HG02610 (cell line): Measurements from ENCODE around the gene TIE1.

Experiments
- ATAC-seq: cut with Tn5 transposase; IDR thresholded peaks from one replicate; pipeline ENCODE4 v1.9.1; 2021; ENCODE audit warnings: mild to moderate bottlenecking, moderate library complexity; ENCODE audit not compliant: unreplicated experiment

Gene TIE1

DNA sequence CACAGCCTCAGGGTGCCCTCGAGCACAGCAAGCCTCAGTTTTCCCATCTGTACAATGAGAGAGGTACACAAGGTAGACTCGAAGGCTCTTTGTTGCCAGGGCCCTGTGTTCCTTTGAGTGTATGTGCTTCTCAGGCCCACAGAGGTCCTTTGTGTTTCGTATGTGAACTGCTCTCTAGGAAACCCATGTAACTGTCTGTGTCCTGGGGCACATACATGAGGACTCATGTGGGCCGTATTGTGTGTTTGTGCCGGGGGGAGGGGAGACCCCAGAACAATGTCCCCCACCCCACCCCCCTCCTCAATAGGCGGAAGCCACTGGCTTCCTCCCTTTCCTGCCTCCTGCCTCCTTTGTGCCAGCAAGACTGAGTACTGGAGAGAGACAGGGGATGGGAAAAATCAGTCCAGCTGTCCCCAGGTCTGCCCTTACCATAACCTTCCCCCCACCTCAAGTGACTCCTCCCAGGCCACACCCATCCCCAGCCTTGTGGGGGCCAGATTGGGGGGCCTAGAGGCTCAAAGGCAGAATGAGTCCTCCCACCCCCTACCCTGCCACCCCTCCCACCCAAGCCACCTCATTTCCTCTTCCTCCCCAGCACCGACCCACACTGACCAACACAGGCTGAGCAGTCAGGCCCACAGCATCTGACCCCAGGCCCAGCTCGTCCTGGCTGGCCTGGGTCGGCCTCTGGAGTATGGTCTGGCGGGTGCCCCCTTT, at the start of gene TIE1:
TIE1 (plus strand) TSS at position 605 of the 717 bp plus-strand sequence; CDS start at position 695, 90 bp downstream.
- ATAC-seq, result no peak

DNA sequence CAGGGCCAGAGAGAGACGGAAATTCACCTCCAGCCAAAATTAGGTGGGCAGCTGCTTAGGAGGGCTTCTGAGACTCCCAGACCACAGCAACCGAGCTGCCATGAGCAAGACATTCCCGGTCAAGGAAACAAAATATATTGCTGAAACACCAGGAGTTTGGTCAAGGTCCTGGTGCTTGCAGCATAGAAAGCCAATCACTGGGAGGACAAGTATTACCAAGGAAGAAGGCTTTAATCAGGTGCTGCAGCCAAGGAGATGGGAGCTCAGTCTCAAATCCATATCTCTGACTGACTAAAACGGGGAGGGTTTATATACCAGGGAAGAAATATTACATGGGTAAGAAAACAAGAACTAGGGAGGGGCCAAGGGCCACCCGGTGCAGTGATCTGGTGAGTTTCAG, 49.8 kb upstream of the TIE1 start:
- no peak for ATAC-seq

DNA sequence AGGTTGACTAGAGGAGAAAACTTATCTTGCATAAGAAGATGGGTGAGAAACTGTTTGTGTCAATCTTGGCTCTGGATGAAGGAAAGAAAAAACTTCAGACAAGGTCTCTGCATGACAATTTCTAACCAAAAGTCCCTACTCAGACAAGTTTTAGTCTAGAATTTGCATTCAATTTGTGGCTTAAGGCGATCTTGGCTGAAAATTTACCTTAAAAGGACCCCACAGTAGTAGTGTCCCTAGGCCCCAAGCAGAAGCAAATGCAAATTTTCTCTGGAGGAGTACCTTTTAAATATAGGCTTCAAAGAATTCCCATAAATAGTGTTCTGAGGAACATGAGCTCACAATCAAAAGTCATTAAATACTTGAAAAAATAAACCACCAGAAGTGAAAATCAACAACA, 48.6 kb upstream of the TIE1 start:
- ATAC-seq, result no peak

DNA sequence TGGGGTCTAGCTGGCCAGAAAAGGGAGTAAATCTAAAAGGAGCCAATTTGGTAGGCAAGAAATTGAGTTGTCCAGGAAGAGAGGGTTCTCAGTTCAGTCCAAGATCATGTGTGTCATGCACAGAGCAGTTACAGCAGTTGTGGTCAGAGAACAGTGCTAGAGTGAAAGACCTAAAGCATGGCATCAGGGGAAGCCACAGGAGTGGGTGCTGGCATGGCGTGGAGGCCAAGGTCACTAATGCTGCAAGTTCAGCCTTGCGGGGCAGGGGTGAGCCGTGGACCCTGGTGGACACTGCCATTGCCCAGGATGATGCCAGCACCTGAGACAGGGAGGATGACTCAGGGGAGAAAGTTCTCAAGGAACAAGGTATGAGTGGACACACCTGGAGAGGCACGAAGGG, 47.6 kb upstream of the TIE1 start:
- no peak for ATAC-seq

DNA sequence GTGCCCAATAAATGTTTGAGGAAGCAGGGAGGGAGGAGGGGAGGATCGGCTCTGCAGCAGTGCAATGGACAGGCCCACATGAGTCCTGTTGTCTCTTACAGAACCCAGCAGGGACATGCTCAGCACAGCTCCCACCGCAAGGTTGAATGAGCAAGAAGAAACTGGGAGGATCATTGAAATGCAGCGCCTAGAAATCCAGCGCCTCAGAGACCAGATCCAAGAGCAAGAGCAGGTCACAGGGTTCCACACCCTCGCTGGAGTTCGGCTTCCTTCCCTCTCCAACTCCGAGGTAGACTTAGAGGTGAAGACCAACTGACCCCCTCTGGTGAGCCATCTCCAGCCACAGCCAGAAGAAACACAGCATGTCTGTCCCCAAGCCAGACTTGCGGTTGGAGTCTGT, 46.9 kb upstream of the TIE1 start:
- ATAC-seq, result no peak

DNA sequence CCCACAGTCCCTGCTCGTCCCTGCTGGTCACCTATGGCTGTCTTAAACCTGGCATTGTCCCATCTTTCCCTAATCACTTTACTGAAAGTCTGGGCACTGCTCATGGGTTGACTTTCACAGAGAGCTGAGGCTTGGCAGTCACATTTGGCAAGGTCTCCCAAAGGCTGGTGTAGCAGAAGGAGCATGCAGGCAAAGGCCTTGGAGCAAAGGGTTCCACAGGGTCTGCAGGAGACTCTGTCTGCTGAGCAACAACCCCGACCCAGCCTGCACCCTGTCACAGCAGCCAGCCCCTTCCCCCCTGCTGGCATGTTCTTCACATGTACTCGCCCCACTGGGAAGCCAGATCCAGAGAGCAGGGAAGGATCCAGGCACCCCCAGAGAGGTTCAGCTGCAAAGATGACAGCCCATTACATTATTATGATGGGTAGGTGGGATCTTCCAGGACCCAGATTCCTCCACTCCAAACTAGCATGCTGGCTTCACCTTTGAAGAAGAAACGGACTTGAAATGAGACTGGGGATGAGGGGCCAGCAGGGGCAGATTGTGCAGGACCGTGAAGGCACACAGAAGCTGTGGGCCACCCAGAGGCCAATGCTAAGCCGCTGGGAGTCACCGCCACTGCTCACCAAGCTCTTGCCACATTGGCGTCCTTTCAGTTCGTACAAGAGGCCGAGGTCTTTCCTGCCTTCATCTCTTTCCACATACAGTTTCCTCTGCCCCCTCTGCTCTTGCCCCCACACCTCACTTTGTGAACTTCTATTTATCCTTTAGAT, 45.2 kb upstream of the TIE1 start:
- no peak for ATAC-seq

DNA sequence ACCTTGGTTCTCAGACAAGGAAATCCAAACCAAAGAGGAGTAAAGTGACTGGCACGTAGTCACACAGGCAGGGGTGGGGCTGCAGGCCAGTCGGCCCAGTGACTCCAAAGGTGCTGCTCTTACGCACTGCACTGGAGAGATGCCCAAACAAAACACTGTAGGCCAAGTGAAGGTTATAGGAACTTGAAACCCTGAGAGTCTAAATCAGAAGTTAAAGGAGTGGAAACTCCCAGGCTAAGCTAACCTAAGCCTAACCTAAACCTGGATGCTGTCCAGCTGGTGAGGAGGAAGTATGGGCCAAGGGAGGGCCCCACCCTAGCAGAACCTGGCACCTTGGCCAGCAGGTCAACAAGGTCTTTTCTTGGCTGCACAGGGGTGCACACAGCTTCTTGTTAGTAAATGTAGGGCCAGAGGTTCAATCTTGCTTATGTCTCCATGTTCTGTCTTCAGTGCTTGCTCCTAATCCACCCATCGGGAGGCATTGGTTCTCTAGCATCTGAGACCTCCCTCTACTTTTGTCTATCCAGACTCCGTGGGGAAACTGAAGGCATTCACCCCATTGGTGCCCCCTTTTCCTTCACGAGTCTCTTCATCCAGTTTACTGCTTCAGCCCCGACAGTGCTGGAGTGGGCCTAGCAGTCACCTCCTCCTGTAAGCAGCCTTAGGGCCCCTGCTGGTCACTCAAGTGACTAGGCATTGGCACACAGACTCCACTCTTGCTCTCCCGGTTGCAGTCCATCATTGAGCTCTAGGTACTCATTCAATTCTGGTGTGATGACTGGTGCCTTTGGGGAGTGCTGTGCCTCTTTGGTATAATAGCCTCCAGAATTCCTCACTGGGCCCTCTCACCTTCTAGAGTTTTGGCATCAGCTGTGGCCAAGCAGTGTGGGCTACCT, 43.9 kb upstream of the TIE1 start:
- no peak for ATAC-seq

DNA sequence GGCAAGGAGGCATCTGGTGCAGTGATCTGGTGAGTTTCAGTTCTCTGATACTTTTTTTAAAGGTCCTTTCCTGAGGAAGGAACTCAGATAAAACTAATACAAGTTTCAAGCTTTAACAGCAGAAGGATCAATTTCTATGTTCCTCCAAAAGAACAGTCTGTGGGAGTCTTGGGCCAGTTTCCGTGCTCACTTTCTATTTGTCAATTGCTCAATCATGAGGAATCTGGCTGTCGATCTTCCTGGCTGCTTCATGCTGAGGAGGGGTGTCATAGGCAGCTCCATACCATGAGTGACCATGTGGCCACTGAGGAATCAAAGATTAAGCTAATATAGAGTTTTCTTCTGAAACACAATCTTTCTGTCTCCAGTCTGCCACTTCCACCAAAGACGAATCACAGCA, 42.4 kb upstream of the TIE1 start:
- ATAC-seq, result no peak

DNA sequence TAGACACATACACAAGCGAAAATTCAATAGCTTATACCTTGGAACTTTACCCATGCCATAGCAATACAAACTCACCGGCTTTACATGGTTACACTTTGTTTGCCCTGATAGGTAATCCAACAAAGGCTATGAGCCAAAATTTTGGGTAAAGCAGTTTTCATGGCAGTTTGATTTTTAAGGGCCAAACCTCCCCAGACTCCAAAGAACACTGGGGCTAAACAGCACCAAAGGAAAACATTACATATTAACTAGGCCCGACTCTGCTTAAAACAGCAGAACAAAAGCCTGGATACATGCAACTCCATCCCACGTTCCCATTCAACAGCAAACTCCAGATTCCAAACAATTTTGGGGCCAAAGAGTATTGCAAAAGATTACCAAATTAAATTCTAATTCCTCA, 35.4 kb upstream of the TIE1 start:
- ATAC-seq, result no peak

DNA sequence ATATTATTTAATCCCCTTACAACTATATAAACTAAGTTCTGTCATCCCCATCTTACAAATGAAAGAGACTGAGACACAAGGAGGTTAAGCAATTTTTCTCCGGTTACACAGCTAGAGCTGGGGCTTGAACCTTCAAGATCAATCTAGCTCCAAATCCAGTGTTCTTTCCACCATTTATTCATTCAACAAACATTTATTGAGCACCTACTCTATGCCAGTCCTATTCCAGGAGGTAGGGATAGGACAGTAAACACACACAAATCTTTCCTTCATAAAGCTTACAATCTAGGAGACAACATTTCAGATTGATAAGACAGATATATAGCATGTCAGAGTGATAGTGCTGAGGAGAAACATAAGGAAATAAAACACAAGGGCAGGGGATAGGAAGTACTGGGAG, 33.9 kb upstream of the TIE1 start:
- ATAC-seq, result no peak

DNA sequence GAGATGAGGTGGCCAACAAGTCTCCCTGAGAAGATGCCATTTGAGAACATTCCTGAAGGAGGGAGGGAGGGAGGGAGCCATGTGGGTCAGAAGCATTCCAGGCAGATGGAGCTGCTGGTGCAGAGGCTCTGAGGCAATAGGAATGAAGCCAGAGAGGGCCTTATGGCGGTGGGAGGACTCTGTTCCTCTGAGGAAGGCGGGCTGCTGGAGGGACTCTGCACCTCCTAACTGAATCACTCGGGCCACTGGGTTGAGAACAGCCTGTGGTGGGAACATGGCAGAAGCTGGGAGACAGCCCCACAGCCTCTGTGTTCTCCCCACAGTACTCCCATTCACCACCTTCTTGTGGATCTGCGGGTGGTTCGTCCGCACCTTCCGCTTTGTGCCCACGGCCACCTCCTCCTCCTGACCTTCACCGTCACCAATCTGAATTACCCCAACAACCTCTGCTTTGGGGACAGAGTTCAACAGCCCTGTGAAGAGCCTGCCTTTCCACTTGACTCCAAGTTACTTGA, 33.4 kb upstream of the TIE1 start:
- no peak for ATAC-seq

DNA sequence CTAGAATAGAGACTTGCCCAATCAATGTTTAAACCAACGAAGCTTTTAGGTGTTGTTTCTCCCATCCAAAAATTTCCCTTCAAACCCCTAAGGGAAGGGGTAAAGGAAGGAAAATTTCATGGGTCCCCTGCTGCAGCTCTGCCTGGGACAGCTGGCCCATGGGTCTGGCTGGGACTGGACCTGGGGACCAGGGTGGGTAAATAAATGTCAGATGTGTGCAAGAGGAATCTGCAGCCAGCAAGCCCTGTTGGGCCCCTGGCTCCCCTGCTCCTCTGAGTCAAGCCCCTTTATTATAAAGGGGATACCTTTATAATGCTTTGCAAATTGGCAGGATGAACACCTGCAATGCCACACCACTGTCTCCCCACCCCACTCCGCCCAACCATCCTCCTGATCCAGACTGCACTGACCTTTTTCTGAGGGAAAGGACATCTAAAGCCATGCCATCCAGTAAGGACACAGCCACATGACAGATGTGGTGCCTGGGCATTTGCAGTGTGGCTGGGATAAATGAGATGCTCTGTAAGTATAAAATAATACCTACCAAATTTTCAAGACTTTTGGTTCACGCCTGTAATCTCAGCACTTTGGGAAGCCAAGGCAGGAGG, 32.9 kb upstream of the TIE1 start:
- no peak for ATAC-seq

DNA sequence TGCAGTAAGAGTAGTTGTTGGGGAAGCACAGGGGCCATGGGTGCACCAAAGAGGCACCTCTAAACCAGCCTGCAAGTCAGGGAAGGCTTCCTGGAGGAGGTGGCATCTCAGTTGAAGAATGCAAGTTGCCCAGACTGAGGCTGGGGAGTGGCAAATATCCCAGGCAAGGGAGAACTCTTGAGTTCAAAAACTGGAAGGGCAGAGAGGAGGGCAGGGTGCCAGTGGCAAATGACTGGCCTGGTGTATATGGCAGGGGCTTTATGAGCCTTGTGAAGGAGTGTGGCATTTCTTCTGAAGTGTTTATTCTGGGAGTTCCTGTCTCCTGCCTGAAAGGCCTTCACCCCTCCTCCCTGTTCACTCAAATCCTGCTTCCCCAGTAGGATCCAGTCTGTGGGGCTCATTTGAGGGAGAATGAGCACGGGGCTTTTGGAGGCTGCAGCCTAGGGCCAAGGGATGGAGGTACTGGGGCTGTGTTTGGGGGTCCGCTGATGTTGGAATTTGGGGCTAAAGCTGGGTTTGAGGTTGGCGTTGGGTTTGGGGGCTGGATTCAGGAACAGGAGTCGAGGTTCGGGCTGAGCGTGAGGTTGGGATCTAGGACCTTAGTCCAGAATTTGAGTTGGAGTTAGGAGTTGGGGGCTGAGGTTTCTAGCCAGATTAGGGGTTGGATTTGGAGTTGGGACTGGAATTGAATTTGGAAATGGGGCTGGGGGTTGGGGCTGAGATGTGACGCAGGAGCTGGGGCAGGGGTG, 31.0 kb upstream of the TIE1 start, which contains the start of gene TMEM125:
TMEM125 (plus strand) TSS at position 357 of the 749 bp plus-strand sequence. CDS start 2,740 bp downstream, outside the sequence.
- ATAC-seq, result no peak

DNA sequence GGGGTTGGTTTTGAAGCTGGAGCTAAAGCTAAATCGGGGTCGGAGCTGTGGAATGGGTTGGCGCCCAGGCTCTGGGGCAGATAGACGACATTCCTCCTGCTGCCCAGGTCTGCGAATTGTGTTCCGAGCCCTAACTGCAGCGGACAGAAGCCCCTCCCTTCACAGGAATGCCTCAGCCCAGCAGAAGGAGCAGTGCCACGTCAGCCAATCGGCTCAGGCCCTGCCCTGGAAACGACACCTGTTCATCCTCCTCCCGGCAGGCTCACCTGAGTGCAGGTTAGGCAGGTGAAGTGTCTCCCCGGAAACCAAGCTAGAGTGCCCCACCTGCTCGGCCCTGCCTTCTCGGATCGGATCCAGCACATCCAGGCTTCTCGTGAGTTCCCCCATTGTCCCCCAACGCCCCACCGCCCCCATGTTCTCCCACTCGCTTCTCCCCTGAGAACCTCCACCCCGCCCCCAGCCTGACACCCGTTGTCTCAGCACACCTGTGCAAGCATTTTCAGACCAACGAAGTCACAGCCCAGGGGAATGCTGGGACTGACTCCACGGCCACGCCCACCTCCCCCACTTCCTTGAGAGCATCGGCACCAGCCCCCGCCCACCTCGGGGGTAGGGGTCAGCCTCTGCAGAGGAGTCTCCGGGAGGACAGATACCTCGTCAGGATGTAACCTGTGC, 30.2 kb upstream of the TIE1 start:
- ATAC-seq, result no peak

DNA sequence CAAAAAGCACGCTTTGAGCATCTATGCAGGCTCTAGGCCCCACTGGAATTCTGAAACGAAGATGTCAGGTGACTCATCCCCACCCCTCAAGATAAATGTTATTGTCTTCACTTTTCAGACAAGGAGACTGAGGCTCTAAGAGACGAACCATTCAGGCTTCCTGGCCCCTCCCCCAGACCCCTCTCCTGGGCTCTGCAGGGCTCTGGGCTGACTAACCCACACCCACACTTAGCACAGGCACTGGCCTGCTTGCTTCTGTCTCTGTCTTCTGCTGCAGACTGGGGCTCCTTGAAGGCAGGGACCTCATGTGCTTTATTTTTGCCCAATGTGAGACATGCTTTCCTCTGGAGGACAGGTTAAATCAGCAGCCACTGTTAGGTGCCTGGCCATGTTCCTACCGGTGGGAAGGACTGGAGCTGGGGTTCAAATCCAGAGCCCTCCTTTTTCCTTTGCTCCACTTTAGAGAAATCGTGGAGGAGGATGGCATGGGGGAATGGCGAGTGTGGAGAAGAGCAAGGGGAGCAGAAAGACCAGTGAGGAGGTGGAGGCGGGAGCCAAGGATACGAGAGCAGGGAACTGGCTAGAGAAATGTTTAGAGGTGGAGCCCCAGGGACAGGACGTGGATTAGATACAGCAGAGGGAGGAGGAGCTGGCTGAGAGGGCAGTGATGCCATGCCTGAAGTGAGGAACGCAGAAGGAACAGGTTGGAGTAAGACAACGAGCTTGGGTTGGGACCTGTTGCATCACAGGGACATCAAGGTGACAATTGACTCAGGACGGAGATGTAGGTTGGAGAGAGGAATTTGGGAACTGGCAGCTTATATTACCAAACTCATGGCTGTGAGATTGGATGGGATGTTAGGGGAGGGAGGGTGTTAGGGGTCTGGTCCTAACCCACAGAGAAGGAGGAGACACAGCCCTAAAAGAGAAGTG, 29.3 kb upstream of the TIE1 start:
- no peak for ATAC-seq

DNA sequence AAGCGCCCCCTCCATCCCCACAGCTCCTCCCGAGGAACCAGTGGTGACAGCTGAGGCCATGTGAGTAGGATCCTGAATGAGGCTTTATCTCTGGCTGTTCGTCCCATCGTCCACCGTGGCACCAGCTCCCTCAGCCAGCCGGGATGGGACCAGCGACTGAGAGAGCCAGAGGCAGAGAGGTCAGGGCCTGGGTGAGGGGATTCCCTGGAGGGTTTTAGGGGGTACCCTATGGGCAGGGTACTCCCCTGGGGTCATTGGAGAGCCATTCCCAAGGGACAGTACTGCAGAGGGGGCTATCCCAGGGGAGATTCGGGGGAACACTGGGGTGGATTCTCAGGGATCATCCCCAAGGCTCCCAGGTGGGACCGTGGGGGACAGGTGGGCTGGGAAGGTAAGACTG, 28.6 kb upstream of the TIE1 start:
- ATAC-seq, result no peak

DNA sequence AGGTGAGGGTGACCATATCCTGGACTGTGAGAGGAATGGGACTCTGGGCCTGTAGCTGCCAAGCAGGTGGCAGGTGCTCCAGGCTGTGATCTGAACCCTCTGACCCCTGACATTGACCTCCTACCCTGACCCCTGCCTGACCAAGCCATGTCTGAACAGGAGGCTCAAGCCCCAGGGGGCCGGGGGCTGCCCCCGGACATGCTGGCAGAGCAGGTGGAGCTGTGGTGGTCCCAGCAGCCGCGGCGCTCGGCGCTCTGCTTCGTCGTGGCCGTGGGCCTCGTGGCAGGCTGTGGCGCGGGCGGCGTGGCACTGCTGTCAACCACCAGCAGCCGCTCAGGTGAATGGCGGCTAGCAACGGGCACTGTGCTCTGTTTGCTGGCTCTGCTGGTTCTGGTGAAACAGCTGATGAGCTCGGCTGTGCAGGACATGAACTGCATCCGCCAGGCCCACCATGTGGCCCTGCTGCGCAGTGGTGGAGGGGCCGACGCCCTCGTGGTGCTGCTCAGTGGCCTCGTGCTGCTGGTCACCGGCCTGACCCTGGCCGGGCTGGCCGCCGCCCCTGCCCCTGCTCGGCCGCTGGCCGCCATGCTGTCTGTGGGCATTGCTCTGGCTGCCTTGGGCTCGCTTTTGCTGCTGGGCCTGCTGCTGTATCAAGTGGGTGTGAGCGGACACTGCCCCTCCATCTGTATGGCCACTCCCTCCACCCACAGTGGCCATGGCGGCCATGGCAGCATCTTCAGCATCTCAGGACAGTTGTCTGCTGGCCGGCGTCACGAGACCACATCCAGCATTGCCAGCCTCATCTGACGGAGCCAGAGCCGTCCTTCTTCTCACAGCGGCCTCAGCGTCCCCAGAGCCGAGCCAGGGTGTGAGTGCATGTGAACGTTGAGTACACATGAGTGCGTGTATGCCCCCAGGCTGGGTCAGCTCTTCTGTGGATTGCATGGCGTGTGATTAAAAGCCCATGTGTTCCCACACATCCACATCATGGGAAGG, 27.9 kb upstream of the TIE1 start:
- no peak for ATAC-seq
